SKM-1 (cell line): ENCODE results near the gene ALG6.
A peak's percentile ranks its signal among the peaks of the same experiment; 100 is the strongest.

Experiments used
- DNase-seq: peaks from one replicate; lab custom pipeline; 2025; ENCODE audit not compliant: unreplicated experiment; lab: John Stamatoyannopoulos, UW

The ALG6 gene

GRCh38 chr1:63367215-63368103, at the start of gene ALG6:
ALG6 (plus strand) TSS chr1:63367627; CDS start chr1:63370978, 3,351 bp downstream.
- peak; percentile 60 for DNase-seq

- no peak for DNase-seq
Measured at GRCh38 chr1:63317817-63318152, 49.6 kb upstream of the ALG6 start.

- DNase-seq, result no peak
Measured at GRCh38 chr1:63318201-63318979, 49.0 kb upstream of the ALG6 start.

GRCh38 chr1:63319046-63320021, 48.1 kb upstream of the ALG6 start:
- DNase-seq, result no peak

- DNase-seq, result no peak
Measured at GRCh38 chr1:63320022-63320721, 47.3 kb upstream of the ALG6 start.

GRCh38 chr1:63321066-63321784, 46.2 kb upstream of the ALG6 start:
- DNase-seq, result no peak

GRCh38 chr1:63321785-63322113, 45.7 kb upstream of the ALG6 start:
- no peak for DNase-seq

- no peak for DNase-seq
Measured at GRCh38 chr1:63322114-63322943, 45.1 kb upstream of the ALG6 start, which contains the start of gene FOXD3. FOXD3 (plus strand) TSS chr1:63322567; CDS start chr1:63323059, 492 bp downstream.

- DNase-seq, result no peak
Measured at GRCh38 chr1:63322944-63323864, 44.2 kb upstream of the ALG6 start.

GRCh38 chr1:63323865-63324778, 43.3 kb upstream of the ALG6 start:
- DNase-seq, result no peak

GRCh38 chr1:63324779-63325119, 42.7 kb upstream of the ALG6 start:
- DNase-seq, result no peak

GRCh38 chr1:63325279-63325985, 42.0 kb upstream of the ALG6 start:
- no peak for DNase-seq

GRCh38 chr1:63326106-63326472, 41.3 kb upstream of the ALG6 start:
- no peak for DNase-seq

GRCh38 chr1:63326473-63327380, 40.7 kb upstream of the ALG6 start:
- DNase-seq, result no peak

GRCh38 chr1:63327417-63328054, 39.9 kb upstream of the ALG6 start:
- peak; percentile 53 for DNase-seq
